Measurements from ENCODE around the gene SGTA.

SGTA gene, protein sequence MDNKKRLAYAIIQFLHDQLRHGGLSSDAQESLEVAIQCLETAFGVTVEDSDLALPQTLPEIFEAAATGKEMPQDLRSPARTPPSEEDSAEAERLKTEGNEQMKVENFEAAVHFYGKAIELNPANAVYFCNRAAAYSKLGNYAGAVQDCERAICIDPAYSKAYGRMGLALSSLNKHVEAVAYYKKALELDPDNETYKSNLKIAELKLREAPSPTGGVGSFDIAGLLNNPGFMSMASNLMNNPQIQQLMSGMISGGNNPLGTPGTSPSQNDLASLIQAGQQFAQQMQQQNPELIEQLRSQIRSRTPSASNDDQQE

DNA sequence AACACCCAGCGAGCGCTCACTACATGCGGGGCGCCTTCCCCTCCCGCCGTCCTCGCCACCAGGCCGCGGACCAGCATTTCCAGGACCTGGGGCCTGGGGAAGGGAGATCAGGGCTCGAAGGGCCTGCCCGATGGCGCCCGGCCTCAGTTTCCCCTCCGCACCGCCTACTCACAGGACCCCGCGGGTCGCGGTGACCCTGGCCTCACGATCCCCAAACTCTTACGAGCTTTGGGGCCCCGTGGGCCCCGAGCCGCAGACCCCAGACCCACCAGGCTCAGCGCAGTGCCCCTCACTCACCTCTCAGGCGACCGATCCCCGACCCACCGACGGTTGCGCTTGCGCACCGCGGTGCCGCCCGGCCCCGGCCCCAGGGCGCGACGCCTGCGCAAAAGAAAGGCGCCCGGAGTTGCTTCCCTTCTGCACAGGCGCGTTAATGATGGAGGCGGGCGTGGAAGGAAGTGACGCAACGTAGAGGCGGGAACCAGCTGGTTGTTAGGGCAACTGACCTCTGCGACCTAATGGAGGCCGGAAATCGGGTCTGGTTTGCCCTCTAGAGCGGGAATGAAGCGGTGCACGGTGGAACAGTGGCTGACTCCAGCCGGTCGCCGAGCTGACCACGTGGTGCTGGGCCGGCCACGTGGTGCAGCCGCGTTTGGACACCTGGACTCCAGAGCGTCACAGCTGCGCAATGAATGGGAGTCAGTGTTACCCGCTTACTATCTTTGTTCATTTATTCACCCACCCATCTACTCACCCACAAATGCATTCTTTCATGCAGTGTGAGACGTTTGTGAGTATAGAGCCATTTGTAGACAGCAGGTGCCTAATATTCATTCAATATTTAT, at the start of gene SGTA:
TSS of gene SGTA (minus strand) at position 338 of the 845 bp plus-strand sequence. CDS start 14,205 bp downstream, outside the sequence.
- TF ChIP-seq, protein P1, sequence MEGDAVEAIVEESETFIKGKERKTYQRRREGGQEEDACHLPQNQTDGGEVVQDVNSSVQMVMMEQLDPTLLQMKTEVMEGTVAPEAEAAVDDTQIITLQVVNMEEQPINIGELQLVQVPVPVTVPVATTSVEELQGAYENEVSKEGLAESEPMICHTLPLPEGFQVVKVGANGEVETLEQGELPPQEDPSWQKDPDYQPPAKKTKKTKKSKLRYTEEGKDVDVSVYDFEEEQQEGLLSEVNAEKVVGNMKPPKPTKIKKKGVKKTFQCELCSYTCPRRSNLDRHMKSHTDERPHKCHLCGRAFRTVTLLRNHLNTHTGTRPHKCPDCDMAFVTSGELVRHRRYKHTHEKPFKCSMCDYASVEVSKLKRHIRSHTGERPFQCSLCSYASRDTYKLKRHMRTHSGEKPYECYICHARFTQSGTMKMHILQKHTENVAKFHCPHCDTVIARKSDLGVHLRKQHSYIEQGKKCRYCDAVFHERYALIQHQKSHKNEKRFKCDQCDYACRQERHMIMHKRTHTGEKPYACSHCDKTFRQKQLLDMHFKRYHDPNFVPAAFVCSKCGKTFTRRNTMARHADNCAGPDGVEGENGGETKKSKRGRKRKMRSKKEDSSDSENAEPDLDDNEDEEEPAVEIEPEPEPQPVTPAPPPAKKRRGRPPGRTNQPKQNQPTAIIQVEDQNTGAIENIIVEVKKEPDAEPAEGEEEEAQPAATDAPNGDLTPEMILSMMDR (IDR thresholded peaks at IDR 0.05; ENCODE audit: low read depth, low read length, missing control alignments) = peak; percentile 18

DNA sequence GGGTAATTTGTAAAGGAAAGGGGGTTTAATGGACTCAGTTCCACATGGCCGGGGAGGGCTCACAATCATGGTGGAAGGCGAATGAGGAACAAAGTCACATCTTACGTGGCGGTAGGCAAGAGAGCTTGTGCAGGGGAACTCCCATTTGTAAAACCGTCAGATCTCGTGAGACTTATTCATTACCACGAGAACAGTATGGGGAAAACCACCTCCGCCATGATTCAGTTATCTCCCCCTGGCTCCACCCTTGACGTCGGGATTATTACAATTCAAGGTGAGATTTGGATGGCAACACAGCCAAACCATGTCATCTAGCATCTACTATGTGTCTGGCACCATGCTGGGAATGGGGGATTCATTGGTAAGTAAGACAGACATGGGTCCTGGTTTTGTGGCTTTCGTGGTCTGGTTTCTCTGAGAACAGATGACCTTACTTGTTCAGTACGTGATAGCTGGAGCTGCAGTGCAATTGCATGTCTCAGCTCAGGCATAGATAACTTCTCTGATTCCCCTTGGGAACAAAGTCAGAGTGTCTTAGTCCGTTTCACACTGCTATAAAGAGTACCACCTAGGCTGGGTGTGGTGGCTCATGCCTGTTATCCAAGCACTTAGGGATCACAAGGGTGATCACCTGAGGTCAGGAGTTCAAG, 44.9 kb upstream of the SGTA start:
- no peak overlapping the region for H3K4me3 ChIP-seq (replicated peaks; ENCODE audit: low read depth, low read length)
- TF ChIP-seq, protein P1 (IDR thresholded peaks at IDR 0.05; ENCODE audit: low read depth, low read length, missing control alignments) = no peak
- DNase-seq (ENCODE audit: extremely low read depth, low read depth) = no peak

More for the DNA sequence above, at the start of gene SGTA:
- DNase-seq (ENCODE audit: extremely low read depth, low read depth) = peak; percentile 97
- H3K4me3 ChIP-seq (replicated peaks; ENCODE audit: low read depth, low read length) = peak within 1 kb of the TSS; percentile 92

DNA sequence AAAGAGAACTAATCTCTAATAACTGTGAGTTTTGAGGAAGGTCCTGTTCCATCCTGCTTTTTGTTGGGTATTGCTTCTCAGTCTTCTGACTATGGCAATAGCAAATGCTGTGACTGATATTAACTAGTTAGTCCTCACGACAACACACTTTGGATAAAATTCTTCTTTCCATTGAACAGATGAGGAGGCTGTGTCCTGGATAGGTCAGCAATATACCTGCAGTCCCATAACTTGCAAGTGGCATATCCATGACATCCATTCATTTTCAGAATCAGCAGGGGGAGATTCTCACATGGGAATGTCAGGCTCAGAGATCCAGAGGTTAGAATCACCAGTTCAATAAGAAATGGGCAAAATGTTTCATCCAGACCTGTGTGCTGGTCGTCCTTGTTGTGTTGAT, 43.9 kb upstream of the SGTA start:
- DNase-seq (ENCODE audit: extremely low read depth, low read depth) = no peak
- no peak overlapping the region for H3K4me3 ChIP-seq (replicated peaks; ENCODE audit: low read depth, low read length)
- TF ChIP-seq, protein P1 (IDR thresholded peaks at IDR 0.05; ENCODE audit: low read depth, low read length, missing control alignments) = no peak

DNA sequence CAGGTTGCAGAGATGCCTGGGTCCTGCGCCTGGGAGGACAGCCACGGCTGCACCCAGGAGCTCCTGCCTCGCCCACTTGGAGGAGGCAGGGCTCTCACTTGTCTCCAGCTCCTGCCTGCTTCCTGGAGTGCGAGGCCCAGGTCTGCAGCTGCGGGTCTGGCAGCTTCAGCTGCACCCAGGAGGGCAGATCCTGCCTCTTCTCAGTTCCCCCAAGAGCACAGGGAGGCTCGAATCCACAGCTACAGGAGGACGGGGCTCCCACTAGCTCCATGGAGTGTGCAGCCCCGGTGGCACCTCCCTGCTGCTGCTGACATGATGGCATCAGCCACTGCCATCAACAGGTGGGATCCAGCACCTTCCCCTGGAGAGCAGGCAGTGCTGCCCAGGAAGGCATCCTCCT, 41.1 kb upstream of the SGTA start:
- TF ChIP-seq, protein P1 (IDR thresholded peaks at IDR 0.05; ENCODE audit: low read depth, low read length, missing control alignments) = no peak
- H3K4me3 ChIP-seq (replicated peaks; ENCODE audit: low read depth, low read length) = no peak overlapping the region
- DNase-seq (ENCODE audit: extremely low read depth, low read depth) = no peak

DNA sequence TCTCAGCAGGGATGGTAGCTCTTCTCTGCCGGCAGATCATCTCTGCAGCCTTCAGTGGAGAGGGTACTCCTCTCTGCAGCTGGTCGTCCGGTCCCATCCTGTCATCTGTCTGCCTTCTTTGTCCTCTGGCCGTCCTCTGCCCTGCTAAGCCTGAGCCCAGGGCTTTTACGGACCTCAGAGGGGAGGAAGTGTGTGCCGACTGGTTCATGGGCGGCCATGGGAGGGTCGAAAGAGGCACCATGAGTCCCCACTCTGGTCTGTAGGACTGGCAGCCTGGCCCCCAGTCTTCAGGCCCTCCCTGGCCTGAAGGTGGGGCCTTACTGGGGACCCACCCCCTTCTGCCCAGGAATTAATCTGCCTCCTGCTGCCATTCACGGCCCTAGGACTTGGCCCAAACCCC, 40.6 kb upstream of the SGTA start:
- H3K4me3 ChIP-seq (replicated peaks; ENCODE audit: low read depth, low read length) = no peak overlapping the region
- no peak for DNase-seq (ENCODE audit: extremely low read depth, low read depth)
- TF ChIP-seq, protein P1 (IDR thresholded peaks at IDR 0.05; ENCODE audit: low read depth, low read length, missing control alignments) = no peak

DNA sequence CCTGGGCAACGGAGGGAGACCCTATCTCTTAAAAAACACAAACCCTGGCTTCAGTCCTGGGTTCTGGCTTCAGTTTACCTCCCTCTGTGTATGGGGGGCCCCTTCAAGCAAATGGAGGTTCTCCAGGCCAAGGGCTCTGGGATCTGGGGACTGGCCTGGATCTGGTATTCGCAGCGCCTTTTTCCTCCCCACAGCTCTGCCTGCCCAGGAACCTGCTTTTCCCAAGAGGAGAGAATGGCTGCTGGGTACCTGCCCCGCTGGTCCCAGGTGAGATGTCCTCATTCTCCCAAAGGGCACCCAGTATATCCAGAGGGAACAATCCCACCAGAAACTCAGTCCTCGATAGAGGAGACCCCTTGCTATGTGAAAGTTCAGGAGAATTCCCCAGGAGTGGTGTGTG, 39.8 kb upstream of the SGTA start:
- DNase-seq (ENCODE audit: extremely low read depth, low read depth) = no peak

More for the DNA sequence above, 39.8 kb upstream of the SGTA start:
- H3K4me3 ChIP-seq (replicated peaks; ENCODE audit: low read depth, low read length) = no peak overlapping the region
- TF ChIP-seq, protein P1 (IDR thresholded peaks at IDR 0.05; ENCODE audit: low read depth, low read length, missing control alignments) = no peak

Data from HFF-Myc (cell line).